Suprapubic skin (tissue), 3 donors: ENCODE measurements around the gene KCNIP4.

Experiments used
- POLR2A ChIP-seq, 2 donors: fragments of 450-650 bp; IDR thresholded peaks; one replicate each; pipeline ENCODE4 v1.6.1; 2017; ENCODE audit warnings: antibody characterized with exemption in 2 of 2, mild to moderate bottlenecking in 2 of 2, moderate library complexity in 2 of 2
- TF ChIP-seq, protein P1 (sequence below), 2 donors: fragments of 200-600 bp in 1 of 2; fragments of 450-650 bp in 1 of 2; sonication (generic) in 1 of 2; IDR thresholded peaks; one replicate each; pipeline ENCODE4 v1.5.1; 2016 to 2019; ENCODE audit warnings: antibody characterized with exemption in 2 of 2, mild to moderate bottlenecking in 1 of 2, moderate library complexity in 1 of 2

DNA sequence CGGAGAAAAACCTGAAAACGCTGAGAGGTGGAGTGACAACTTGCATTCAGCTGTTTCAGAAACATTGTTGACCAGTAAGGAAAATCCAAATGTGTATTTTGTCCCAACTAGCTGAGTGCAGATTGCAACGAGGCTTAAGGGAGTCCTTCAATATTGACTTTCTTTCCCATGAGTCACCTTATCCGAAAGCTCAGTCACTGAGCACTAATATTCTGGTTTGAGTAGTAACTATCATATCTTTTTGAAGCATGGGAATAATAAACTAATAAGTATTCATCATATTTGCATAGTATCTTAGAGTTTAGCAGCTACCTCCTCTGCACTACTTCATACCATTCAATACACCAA lies 644.1 kb downstream of the KCNIP4 start:
- TF ChIP-seq, protein P1, sequence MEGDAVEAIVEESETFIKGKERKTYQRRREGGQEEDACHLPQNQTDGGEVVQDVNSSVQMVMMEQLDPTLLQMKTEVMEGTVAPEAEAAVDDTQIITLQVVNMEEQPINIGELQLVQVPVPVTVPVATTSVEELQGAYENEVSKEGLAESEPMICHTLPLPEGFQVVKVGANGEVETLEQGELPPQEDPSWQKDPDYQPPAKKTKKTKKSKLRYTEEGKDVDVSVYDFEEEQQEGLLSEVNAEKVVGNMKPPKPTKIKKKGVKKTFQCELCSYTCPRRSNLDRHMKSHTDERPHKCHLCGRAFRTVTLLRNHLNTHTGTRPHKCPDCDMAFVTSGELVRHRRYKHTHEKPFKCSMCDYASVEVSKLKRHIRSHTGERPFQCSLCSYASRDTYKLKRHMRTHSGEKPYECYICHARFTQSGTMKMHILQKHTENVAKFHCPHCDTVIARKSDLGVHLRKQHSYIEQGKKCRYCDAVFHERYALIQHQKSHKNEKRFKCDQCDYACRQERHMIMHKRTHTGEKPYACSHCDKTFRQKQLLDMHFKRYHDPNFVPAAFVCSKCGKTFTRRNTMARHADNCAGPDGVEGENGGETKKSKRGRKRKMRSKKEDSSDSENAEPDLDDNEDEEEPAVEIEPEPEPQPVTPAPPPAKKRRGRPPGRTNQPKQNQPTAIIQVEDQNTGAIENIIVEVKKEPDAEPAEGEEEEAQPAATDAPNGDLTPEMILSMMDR (IDR thresholded peaks at IDR 0.05): no peak
- no peak for TF ChIP-seq POLR2A (IDR thresholded peaks at IDR 0.05)
